GM23338 (cell line): ENCODE measurements around the gene BIRC3. TPM values are rescaled to one million over a fixed set of nuclear protein-coding genes. Genes with fewer than 3 reads are reported as not detected.

Experiments
- ATAC-seq: fragments of 200-7000 bp; cut with Tn5 transposase; 3 replicates; pipeline ENCODE4 v1.9.1; 2020
- DNase-seq: peaks from one replicate; pipeline ENCODE4 v3.0.0-alpha.2; 2015; ENCODE audit warnings: low spot score
- H2AFZ ChIP-seq: fragments of 200-600 bp; sonication (generic); 2 replicates; pipeline ENCODE4 v1.8.0; 2016; ENCODE audit warnings: antibody characterized with exemption, mild to moderate bottlenecking, moderate library complexity
- H3F3A ChIP-seq: fragments of 200-600 bp; sonication (generic); replicated peaks from 2 replicates; pipeline ENCODE4 v1.8.0; 2017; ENCODE audit warnings: antibody characterized with exemption, mixed run types, low read depth
- H3K27ac ChIP-seq: fragments of 200-600 bp; sonication (generic); 2 replicates; pipeline ENCODE4 v1.6.1; 2016; ENCODE audit warnings: low read depth
- H3K27me3 ChIP-seq: fragments of 200-600 bp; sonication (generic); 2 replicates; pipeline ENCODE4 v1.8.0; 2016; ENCODE audit warnings: mild to moderate bottlenecking, mixed run types, moderate library complexity; ENCODE audit not compliant: insufficient read depth
- H3K36me3 ChIP-seq: fragments of 200-600 bp; sonication (generic); 2 replicates; pipeline ENCODE4 v1.8.0; 2016; ENCODE audit warnings: mild to moderate bottlenecking; ENCODE audit not compliant: insufficient read depth
- H3K4me1 ChIP-seq: fragments of 200-600 bp; sonication (generic); 2 replicates; pipeline ENCODE4 v1.8.0; 2016; ENCODE audit warnings: mild to moderate bottlenecking, moderate library complexity; ENCODE audit not compliant: insufficient read depth
- H3K4me2 ChIP-seq: fragments of 200-600 bp; sonication (generic); 2 replicates; pipeline ENCODE4 v1.7.1; 2017; ENCODE audit warnings: mixed run types
- H3K4me3 ChIP-seq: fragments of 200-600 bp; sonication (generic); 2 replicates; pipeline ENCODE4 v1.6.1; 2016; ENCODE audit warnings: mixed run types
- H3K79me2 ChIP-seq: fragments of 200-600 bp; sonication (generic); replicated peaks from 2 replicates; pipeline ENCODE4 v1.8.0; 2017; ENCODE audit warnings: mild to moderate bottlenecking; ENCODE audit not compliant: insufficient read depth
- H3K9me2 ChIP-seq: fragments of 200-600 bp; sonication (generic); 2 replicates; pipeline ENCODE4 v1.8.0; 2017; ENCODE audit not compliant: insufficient read depth
- H4K20me1 ChIP-seq: fragments of 200-600 bp; sonication (generic); replicated peaks from 2 replicates; pipeline ENCODE4 v1.8.0; 2017; ENCODE audit warnings: mild to moderate bottlenecking; ENCODE audit not compliant: insufficient read depth
- H3K27ac Mint-ChIP-seq: 2 replicates; pipeline ENCODE4 v1.8.0; 2020; ENCODE audit warnings: inconsistent platforms, mild to moderate bottlenecking, moderate library complexity, mixed read lengths
- H3K27me3 Mint-ChIP-seq: 3 replicates; pipeline ENCODE4 v1.8.0; 2022; ENCODE audit warnings: low read depth, mild to moderate bottlenecking, moderate library complexity, mixed read lengths, inconsistent platforms; ENCODE audit not compliant: insufficient read depth, poor library complexity
- H3K36me3 Mint-ChIP-seq: 3 replicates; pipeline ENCODE4 v1.8.0; 2021; ENCODE audit warnings: low read depth, mild to moderate bottlenecking, inconsistent platforms, moderate library complexity, mixed read lengths
- H3K4me1 Mint-ChIP-seq: 3 replicates; pipeline ENCODE4 v1.8.0; 2020; ENCODE audit warnings: mild to moderate bottlenecking, inconsistent platforms, mixed read lengths
- H3K4me3 Mint-ChIP-seq: 3 replicates; pipeline ENCODE4 v1.8.0; 2021; ENCODE audit warnings: moderate library complexity, mild to moderate bottlenecking, inconsistent platforms, mixed read lengths
- H3K9me3 Mint-ChIP-seq: 3 replicates; pipeline ENCODE4 v1.8.0; 2020; ENCODE audit warnings: moderate library complexity, mild to moderate bottlenecking, inconsistent platforms, mixed read lengths
- EZH2 ChIP-seq: fragments of 200-600 bp; sonication (generic); IDR thresholded peaks from one replicate; pipeline ENCODE4 v1.8.0; 2017; ENCODE audit warnings: antibody characterized with exemption, mild to moderate bottlenecking, low read depth; ENCODE audit not compliant: unreplicated experiment
- ZNF462 ChIP-seq: fragments of 250-450 bp; sonication (Bioruptor Pico); IDR thresholded peaks from 2 replicates; pipeline ENCODE4 v1.5.0; 2020; ENCODE audit warnings: mild to moderate bottlenecking, moderate library complexity
- polyA plus RNA-seq: library from polyadenylated mRNA; unstranded; fragments of >200 nt; fragmentation: Nextera tagmentation; extraction: Ambion mirVana; gene quantifications from 2 replicates; pipeline ENCODE4 v1.2.1, GENCODE V29; 2016
- total RNA-seq: library from RNA; depleted of rRNA; stranded (reverse); fragments of >200 nt; shearing (Covaris generic); gene quantifications from 2 replicates; pipeline ENCODE4 v1.2.3, GENCODE V29; 2014
- TF ChIP-seq, protein P1 (sequence below): IDR thresholded peaks from one replicate; pipeline ENCODE4 v1.6.1; 2018; ENCODE audit warnings: antibody characterized with exemption; ENCODE audit not compliant: unreplicated experiment

The BIRC3 gene
- total and polyA plus RNA-seq, 2 experiments from 2014 or later = 0.03 TPM; not detected in 1

- Histone ChIP-seq H3K27me3 (no peaks in the 10 kb centered on the region), H3K9me2 (no peaks in the 10 kb centered on the region), H3K36me3 (no peaks in the 10 kb centered on the region), H2AFZ (no peak overlapping the region), H3K4me1 (no peaks in the 10 kb centered on the region), H3F3A (no peaks in the 10 kb centered on the region), H3K4me2 (no peak overlapping the region), H3K4me3 (no peak overlapping the region), H3K79me2 (peaks cover 16% of the 10 kb centered on the region), H4K20me1 (peaks cover 8% of the 10 kb centered on the region; the same call in 1 of the 2 replicates), H3K27ac (no peak overlapping the region)
- DNase-seq = no peak
- no peak for ATAC-seq
- TF ChIP-seq EZH2 = no peak
- no peak for TF ChIP-seq ZNF462 (CRISPR knock-in tag)
- TF ChIP-seq, protein P1, sequence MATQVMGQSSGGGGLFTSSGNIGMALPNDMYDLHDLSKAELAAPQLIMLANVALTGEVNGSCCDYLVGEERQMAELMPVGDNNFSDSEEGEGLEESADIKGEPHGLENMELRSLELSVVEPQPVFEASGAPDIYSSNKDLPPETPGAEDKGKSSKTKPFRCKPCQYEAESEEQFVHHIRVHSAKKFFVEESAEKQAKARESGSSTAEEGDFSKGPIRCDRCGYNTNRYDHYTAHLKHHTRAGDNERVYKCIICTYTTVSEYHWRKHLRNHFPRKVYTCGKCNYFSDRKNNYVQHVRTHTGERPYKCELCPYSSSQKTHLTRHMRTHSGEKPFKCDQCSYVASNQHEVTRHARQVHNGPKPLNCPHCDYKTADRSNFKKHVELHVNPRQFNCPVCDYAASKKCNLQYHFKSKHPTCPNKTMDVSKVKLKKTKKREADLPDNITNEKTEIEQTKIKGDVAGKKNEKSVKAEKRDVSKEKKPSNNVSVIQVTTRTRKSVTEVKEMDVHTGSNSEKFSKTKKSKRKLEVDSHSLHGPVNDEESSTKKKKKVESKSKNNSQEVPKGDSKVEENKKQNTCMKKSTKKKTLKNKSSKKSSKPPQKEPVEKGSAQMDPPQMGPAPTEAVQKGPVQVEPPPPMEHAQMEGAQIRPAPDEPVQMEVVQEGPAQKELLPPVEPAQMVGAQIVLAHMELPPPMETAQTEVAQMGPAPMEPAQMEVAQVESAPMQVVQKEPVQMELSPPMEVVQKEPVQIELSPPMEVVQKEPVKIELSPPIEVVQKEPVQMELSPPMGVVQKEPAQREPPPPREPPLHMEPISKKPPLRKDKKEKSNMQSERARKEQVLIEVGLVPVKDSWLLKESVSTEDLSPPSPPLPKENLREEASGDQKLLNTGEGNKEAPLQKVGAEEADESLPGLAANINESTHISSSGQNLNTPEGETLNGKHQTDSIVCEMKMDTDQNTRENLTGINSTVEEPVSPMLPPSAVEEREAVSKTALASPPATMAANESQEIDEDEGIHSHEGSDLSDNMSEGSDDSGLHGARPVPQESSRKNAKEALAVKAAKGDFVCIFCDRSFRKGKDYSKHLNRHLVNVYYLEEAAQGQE = no peak
- Mint-ChIP-seq H3K27me3 (no peaks in the 10 kb centered on the region), H3K27ac (no peak overlapping the region), H3K4me1 (no peaks in the 10 kb centered on the region), H3K36me3 (peaks cover 36% of the 10 kb centered on the region), H3K4me3 (no peak overlapping the region), H3K9me3 (peaks cover 4% of the 10 kb centered on the region; the same call in 1 of the 3 replicates)
Observed at GRCh38 chr11:102360681-102361080, 43.4 kb downstream of the BIRC3 start.
